ENCODE measurements around the gene SLCO1A2. TPM values are rescaled to one million over a fixed set of nuclear protein-coding genes. Genes with fewer than 3 reads are reported as not detected.

Gene SLCO1A2
- total and polyA plus RNA-seq, 7 donors, result 0.01 TPM; not detected in 6

- H3K27ac ChIP-seq, result no peak overlapping the region
- no peak for DNase-seq
- no peaks in the 10 kb centered on the region for H3K27me3 ChIP-seq (ENCODE audit: insufficient read depth in 3 of 3, low read length in 2 of 3)
- intact Hi-C loops (cut with DNase I), result no loop called here
- TF ChIP-seq, protein P1, sequence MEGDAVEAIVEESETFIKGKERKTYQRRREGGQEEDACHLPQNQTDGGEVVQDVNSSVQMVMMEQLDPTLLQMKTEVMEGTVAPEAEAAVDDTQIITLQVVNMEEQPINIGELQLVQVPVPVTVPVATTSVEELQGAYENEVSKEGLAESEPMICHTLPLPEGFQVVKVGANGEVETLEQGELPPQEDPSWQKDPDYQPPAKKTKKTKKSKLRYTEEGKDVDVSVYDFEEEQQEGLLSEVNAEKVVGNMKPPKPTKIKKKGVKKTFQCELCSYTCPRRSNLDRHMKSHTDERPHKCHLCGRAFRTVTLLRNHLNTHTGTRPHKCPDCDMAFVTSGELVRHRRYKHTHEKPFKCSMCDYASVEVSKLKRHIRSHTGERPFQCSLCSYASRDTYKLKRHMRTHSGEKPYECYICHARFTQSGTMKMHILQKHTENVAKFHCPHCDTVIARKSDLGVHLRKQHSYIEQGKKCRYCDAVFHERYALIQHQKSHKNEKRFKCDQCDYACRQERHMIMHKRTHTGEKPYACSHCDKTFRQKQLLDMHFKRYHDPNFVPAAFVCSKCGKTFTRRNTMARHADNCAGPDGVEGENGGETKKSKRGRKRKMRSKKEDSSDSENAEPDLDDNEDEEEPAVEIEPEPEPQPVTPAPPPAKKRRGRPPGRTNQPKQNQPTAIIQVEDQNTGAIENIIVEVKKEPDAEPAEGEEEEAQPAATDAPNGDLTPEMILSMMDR (IDR thresholded peaks at IDR 0.05), result no peak
- no peak overlapping the region for H3K4me3 ChIP-seq
- 68 to 75% (median 69%) methylated on average over 1 of the region's 1 CpG for WGBS, 3 donors
- ATAC-seq, result no peak
- H3K36me3 ChIP-seq (ENCODE audit: insufficient read depth in 1 of 2, low read depth in 1 of 2), result no peaks in the 10 kb centered on the region
- no peaks in the 10 kb centered on the region for H3K9me3 ChIP-seq
- H3K4me1 ChIP-seq, result no peaks in the 10 kb centered on the region
These were observed 3.9 kb downstream of the SLCO1A2 start for GRCh38 chr12:21330682-21331253.

- Histone ChIP-seq H3K27ac (no peak overlapping the region), H3K4me3 (no peak overlapping the region), H3K9me3 (no peaks in the 10 kb centered on the region), H3K36me3 (ENCODE audit: insufficient read depth in 1 of 2, low read depth in 1 of 2) (no peaks in the 10 kb centered on the region), H3K4me1 (no peaks in the 10 kb centered on the region), H3K27me3 (ENCODE audit: insufficient read depth in 3 of 3, low read length in 2 of 3) (no peaks in the 10 kb centered on the region)
- ATAC-seq (no peak), DNase-seq (no peak)
- intact Hi-C loops (cut with DNase I), result no loop called here
- TF ChIP-seq, protein P1 (IDR thresholded peaks at IDR 0.05), result no peak
These were observed 6.1 kb downstream of the SLCO1A2 start for GRCh38 chr12:21328578-21328977.

DNA sequence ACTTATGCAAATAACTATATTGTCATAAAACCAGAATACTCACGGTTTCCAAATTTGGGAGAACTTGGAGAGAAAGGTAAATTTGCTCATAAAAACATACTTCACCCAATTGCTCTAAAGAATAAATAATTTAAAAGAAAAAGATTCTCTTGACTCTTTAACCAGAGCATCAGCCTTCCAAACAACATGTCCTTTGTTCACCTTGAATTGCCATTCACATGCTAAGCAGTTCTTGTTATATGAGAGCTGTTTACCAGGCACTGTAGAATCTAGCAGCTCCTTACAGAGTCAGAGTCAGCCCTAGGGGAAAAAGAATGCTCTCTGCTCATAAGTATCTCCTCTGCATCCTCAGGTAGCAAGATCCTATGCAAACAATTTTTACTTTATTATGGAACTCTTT is 10.2 kb downstream of the SLCO1A2 start:
- 21 to 31% (median 23%) methylated on average over 1 of the region's 1 CpG for WGBS, 3 donors
- intact Hi-C loops (cut with DNase I), result no loop called here

DNA sequence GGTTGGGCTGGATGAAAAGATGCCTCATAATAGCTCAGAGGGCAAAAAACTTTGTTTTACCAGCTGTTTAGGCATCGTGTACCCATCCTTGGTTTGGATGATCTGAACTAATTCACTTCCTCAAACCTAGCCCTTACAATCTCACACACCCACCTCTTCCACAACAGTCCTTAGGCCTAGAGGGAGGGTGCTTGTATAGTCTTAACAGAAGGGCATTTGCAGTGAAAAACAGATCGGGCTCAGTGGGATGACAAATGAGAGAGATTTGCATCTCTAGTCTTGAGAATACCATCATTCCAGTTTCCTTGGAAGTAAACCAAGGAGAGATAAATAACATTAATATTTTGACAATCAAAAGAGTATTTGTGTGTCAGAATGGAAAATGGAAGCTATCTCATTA is 11.0 kb downstream of the SLCO1A2 start:
- DNase-seq, result no peak
- Histone ChIP-seq H3K4me1 (no peaks in the 10 kb centered on the region), H3K4me3 (no peak overlapping the region), H3K27me3 (ENCODE audit: insufficient read depth in 3 of 3, low read length in 2 of 3) (peaks cover 0 to 2% (median 0%) of the 10 kb centered on the region in 3 donors), H3K27ac (no peak overlapping the region), H3K36me3 (ENCODE audit: insufficient read depth in 1 of 2, low read depth in 1 of 2) (no peaks in the 10 kb centered on the region), H3K9me3 (no peaks in the 10 kb centered on the region)
- intact Hi-C loops (cut with DNase I), result no loop called here
- ATAC-seq, result no peak
- 28 to 37% (median 31%) methylated on average over 2 of the region's 2 CpGs for WGBS, 3 donors
- TF ChIP-seq, protein P1 (IDR thresholded peaks at IDR 0.05), result no peak

More for the DNA sequence above, 10.2 kb downstream of the SLCO1A2 start:
- Histone ChIP-seq H3K4me1 (no peaks in the 10 kb centered on the region), H3K27me3 (ENCODE audit: insufficient read depth in 3 of 3, low read length in 2 of 3) (no peaks in the 10 kb centered on the region), H3K27ac (no peak overlapping the region), H3K4me3 (no peak overlapping the region), H3K9me3 (no peaks in the 10 kb centered on the region), H3K36me3 (ENCODE audit: insufficient read depth in 1 of 2, low read depth in 1 of 2) (no peaks in the 10 kb centered on the region)
- DNase-seq, result no peak
- TF ChIP-seq, protein P1 (IDR thresholded peaks at IDR 0.05), result no peak
- no peak for ATAC-seq

DNA sequence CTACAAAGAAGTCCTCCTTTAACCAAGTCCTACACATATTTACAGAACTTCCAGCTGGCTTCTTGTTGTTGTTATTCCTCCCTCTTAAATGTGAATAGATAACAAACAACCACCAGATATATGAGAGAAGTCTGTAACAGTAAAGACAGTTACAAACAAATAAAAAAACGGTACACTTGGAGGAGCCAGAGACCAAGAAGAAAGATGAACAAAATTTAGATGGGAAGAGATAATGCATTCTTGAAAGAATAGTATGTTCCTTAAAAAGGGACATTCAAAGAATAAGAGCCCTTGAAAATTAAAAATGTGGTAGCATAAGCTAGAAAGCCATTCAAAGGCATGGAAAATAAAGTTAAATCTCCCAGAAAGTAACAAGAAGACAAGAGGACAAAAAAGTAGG is 25.9 kb downstream of the SLCO1A2 start:
- H3K9me3 ChIP-seq, result no peaks in the 10 kb centered on the region
- TF ChIP-seq, protein P1 (IDR thresholded peaks at IDR 0.05), result no peak
- H3K36me3 ChIP-seq (ENCODE audit: insufficient read depth in 1 of 2, low read depth in 1 of 2), result no peaks in the 10 kb centered on the region
- no peak overlapping the region for H3K4me3 ChIP-seq
- no peak for ATAC-seq
- DNase-seq, result no peak
- WGBS, 3 donors, result 53 to 63% (median 57%) methylated on average over 1 of the region's 1 CpG
- no peaks in the 10 kb centered on the region for H3K4me1 ChIP-seq
- no peak overlapping the region for H3K27ac ChIP-seq
- H3K27me3 ChIP-seq (ENCODE audit: insufficient read depth in 3 of 3, low read length in 2 of 3), result no peaks in the 10 kb centered on the region
- intact Hi-C loops (cut with DNase I), result no loop called here
